ACC112 (cell line): Measurements from ENCODE around the gene EVA1A.
"Not testable (repeated sequence)": the region's sequence is repeated elsewhere in the genome, so short reads cannot be mapped to it uniquely, and the experiment has no call there.

Experiments
- H2AFZ ChIP-seq: fragments of 200-600 bp; sonication (generic); one replicate; pipeline ENCODE4 v1.6.0; 2017; ENCODE audit warnings: antibody characterized with exemption, low read length; ENCODE audit not compliant: unreplicated experiment
- H3K27ac ChIP-seq: fragments of 200-600 bp; sonication (generic); 2 replicates; pipeline ENCODE4 v1.5.1; 2014; ENCODE audit warnings: low read depth, mild to moderate bottlenecking, antibody characterized with exemption, low read length, moderate library complexity
- H3K27me3 ChIP-seq: fragments of 200-600 bp; sonication (generic); 2 replicates; pipeline ENCODE4 v1.6.1; 2014; ENCODE audit warnings: mild to moderate bottlenecking, antibody characterized with exemption, low read length, moderate library complexity, mixed read lengths; ENCODE audit not compliant: insufficient read depth
- H3K36me3 ChIP-seq: fragments of 200-600 bp; sonication (generic); 2 replicates; pipeline ENCODE4 v1.6.1; 2016; ENCODE audit warnings: mild to moderate bottlenecking, antibody characterized with exemption, low read length, moderate library complexity, mixed read lengths; ENCODE audit not compliant: insufficient read depth
- H3K4me1 ChIP-seq: fragments of 200-600 bp; sonication (generic); one replicate; pipeline ENCODE4 v1.6.1; 2016; ENCODE audit warnings: low read length, mixed read lengths; ENCODE audit not compliant: insufficient read depth, unreplicated experiment, control insufficient read depth
- H3K4me3 ChIP-seq: fragments of 200-600 bp; sonication (generic); 2 replicates; pipeline ENCODE4 v1.5.1; 2014; ENCODE audit warnings: mild to moderate bottlenecking, low read depth, low read length
- H3K79me2 ChIP-seq: fragments of 200-600 bp; sonication (generic); one replicate; pipeline ENCODE4 v1.6.0; 2016; ENCODE audit warnings: low read length; ENCODE audit not compliant: control insufficient read depth, unreplicated experiment, insufficient read depth

EVA1A gene

DNA sequence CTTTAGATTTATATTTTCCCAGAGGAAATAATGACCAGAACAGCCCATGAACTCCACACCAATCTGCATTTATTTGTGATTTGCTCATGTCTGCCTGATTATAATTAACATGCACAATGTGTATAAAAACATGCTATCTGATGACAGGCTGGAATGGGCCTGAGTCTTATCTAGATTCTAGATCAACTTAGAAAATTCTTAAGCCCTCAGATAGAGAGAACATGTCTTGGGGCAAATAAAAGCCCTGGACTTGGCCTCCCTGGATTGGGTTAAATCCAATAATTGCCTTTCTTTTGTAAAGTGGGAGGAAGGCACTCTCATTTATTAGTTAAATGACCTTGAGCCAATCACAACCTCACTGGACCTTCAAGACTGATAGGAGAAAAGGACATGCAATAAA is 61.8 kb downstream of the EVA1A start:
- no peaks in the 10 kb centered on the region for H3K36me3 ChIP-seq
- no peaks in the 10 kb centered on the region for H3K27me3 ChIP-seq
- H3K4me1 ChIP-seq: peaks cover 14% of the 10 kb centered on the region
- no peak overlapping the region for H3K4me3 ChIP-seq
- peaks cover 6% of the 10 kb centered on the region for H3K79me2 ChIP-seq
- no peak overlapping the region for H2AFZ ChIP-seq
- no peak overlapping the region for H3K27ac ChIP-seq

DNA sequence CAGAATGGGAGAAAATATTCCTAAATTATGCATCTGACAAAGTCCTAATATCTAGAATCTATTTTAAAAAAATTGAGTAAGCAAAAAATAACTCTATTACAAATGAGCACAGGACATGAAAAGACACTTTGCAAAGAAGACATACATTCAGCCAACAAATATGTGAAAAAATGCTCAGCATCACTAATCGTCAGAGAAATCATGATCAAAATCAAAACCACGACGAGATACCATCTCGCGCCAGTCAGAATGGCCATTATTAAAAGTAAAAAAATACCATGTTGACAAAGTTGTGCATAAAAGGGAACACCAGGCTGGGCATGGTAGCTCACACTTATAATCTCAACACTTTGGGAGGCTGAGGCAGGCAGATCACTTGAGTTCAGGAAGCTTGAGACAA is 63.5 kb downstream of the EVA1A start:
- H3K27ac ChIP-seq: no peak overlapping the region
- no peak overlapping the region for H3K4me3 ChIP-seq
- no peaks in the 10 kb centered on the region for H3K27me3 ChIP-seq
- H3K36me3 ChIP-seq: 0 out of 2 replicates have a peak, but pooled peaks cover 3% of the 10 kb centered on the region
- H2AFZ ChIP-seq: no peak overlapping the region
- peaks cover 6% of the 10 kb centered on the region for H3K79me2 ChIP-seq
- H3K4me1 ChIP-seq: peaks cover 4% of the 10 kb centered on the region

DNA sequence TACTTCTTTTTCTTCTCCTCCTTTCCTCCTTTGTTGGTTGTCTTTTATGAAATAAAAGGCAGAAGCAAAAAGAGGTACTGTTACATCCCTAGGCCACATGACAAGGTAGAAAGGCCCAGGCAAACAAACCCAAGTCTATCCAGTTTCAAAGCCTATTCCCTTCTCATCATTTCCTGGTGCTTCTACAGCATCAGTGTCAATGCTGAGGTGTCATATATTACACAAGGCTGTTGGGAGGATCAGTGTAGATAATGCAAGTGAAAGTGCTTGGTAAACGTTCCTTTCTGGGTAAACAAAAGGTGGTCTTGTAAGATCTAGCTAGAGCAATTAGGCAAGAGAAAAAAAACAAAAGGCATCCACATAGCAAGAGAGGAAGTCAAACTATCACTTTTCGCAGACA is 64.9 kb downstream of the EVA1A start:
- Histone ChIP-seq H3K27ac (no peak overlapping the region), H2AFZ (no peak overlapping the region), H3K36me3 (0 out of 2 replicates have a peak, but pooled peaks cover 3% of the 10 kb centered on the region), H3K4me1 (peaks cover 4% of the 10 kb centered on the region), H3K79me2 (peaks cover 6% of the 10 kb centered on the region), H3K27me3 (no peaks in the 10 kb centered on the region), H3K4me3 (no peak overlapping the region)

DNA sequence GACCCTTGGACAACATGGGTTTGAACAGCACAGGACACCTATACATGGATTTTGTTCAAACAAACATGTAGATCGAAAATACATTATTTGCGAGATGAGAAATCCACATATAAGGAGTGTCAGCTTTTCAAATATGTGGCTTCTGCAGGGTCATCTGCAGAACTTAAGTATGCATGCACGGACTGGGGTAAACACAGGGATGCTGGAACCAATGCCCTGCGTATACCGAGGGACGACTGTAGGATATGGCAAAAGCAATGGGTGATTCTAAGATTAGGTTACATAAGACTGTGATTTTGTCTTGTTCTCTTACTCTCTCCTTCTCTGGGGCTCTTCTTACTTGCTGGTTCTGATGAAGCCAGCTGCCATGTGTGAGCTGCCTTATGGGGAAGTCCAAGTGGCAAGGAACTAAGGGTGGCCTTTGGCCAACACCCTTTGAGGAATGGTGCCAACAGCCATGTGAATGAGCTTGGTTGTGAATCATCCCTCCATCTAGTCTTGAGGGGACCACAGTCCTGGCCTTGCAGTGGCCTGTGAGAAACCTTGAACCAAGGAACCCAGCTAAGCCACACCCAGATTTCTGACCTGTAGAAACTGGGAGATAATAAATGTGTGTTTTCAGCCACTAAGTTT is 66.5 kb downstream of the EVA1A start:
- no peaks in the 10 kb centered on the region for H3K27me3 ChIP-seq
- no peaks in the 10 kb centered on the region for H3K4me1 ChIP-seq
- H2AFZ ChIP-seq: no peak overlapping the region
- peaks cover 5% of the 10 kb centered on the region for H3K79me2 ChIP-seq
- no peak overlapping the region for H3K27ac ChIP-seq
- H3K36me3 ChIP-seq: 0 out of 2 replicates have a peak, but pooled peaks cover 3% of the 10 kb centered on the region
- no peak overlapping the region for H3K4me3 ChIP-seq

DNA sequence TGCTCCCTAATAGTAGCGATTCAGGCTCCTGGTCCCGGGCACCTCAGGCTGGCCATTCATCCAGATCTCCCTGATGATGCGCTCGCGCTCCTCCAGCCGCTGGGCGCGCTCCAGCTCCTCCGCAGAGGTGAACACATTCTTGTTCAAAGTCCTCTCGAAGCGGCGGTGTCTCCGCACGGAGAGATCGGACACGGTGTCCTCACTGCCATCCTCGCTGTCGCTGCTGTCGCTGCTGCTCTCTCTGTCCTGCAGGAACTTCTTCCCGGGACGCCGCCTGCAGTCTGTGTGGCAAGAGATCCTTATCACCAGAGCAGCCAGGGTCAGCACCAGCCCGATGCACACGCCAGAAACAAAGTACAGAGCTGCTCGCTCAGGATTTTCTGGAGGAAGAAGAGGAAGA is 67.5 kb downstream of the EVA1A start:
- Histone ChIP-seq H3K79me2 (peaks cover 2% of the 10 kb centered on the region), H2AFZ (no peak overlapping the region), H3K4me3 (no peak overlapping the region), H3K4me1 (no peaks in the 10 kb centered on the region), H3K27me3 (no peaks in the 10 kb centered on the region), H3K27ac (no peak overlapping the region), H3K36me3 (0 out of 2 replicates have a peak, but pooled peaks cover 3% of the 10 kb centered on the region)

DNA sequence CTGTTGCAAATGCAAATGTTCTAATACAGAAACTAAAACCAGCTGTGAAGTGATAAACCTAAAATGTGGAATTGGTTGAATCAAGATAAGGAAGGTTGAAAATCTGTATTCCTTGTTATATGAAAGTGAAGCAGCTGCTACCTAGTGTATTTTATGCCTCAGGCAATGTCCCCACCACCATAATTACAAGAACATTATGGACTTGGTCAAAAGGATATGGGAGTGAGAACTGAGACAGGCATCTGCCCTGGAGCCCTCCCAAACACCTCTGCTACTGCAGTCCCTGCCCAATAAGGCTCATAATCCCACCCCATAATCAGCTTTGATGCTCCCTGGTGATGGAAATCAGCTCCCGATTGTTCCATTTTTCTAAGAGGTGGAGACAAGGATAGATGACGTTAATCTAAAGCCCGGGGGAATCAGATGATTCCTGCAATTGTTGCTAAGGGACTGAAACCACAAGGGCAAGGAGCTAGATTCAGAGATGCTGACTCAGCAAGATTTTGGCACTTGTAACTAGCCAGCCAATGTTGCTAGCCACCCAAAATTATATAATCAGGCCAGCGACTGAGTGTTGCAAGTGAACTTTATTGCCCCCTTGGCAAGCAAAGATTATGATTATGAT is 69.5 kb downstream of the EVA1A start:
- Histone ChIP-seq H3K4me3 (no peak overlapping the region), H3K27me3 (no peaks in the 10 kb centered on the region), H3K27ac (no peak overlapping the region), H2AFZ (no peak overlapping the region), H3K4me1 (no peaks in the 10 kb centered on the region), H3K79me2 (no peaks in the 10 kb centered on the region), H3K36me3 (0 out of 2 replicates have a peak, but pooled peaks cover 3% of the 10 kb centered on the region)

DNA sequence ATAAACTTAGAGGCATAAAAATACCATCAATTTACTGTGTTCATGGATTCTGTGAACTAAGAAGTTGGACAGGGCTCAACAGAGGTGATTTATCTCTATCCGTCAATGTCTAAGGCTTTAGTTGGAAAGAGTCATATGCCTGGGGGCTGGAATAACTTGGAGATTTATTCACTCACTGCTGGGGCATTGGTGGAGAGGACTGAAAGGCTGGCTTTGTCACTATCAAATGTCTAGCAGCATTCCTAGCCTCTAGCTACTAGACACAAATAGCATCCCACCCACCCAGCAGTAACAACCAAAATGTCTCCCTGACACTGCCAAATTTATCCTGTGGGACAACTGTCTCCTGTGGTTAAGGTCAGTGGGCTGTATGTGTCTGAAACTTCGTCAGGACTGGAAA is 71.0 kb downstream of the EVA1A start:
- no peaks in the 10 kb centered on the region for H3K79me2 ChIP-seq
- no peaks in the 10 kb centered on the region for H3K27me3 ChIP-seq
- H2AFZ ChIP-seq: no peak overlapping the region
- 0 out of 2 replicates have a peak, but pooled peaks cover 3% of the 10 kb centered on the region for H3K36me3 ChIP-seq
- no peak overlapping the region for H3K4me3 ChIP-seq
- no peak overlapping the region for H3K27ac ChIP-seq
- H3K4me1 ChIP-seq: no peaks in the 10 kb centered on the region

DNA sequence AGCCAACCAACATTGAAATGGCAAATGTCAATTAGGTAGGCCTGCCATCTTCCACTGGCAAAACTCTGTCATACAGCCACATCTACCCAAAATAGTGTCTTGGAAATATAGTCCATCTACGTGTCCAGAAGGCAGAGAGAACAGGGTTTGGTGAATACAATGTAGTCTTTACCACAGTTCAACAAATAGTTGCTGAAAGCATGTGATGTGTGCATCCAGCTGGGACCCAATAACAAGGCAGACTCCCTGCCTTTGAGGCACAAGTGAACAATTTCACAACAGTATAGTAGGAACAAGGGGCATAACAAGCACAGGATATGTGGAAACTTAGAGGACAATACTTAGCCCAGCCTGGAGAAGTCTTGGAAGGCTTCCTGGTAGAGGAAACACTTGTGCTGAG is 72.6 kb downstream of the EVA1A start:
- Histone ChIP-seq H3K4me1 (no peaks in the 10 kb centered on the region), H3K36me3 (0 out of 2 replicates have a peak, but pooled peaks cover 3% of the 10 kb centered on the region), H3K27me3 (no peaks in the 10 kb centered on the region), H3K79me2 (no peaks in the 10 kb centered on the region), H3K27ac (no peak overlapping the region), H2AFZ (no peak overlapping the region), H3K4me3 (no peak overlapping the region)

DNA sequence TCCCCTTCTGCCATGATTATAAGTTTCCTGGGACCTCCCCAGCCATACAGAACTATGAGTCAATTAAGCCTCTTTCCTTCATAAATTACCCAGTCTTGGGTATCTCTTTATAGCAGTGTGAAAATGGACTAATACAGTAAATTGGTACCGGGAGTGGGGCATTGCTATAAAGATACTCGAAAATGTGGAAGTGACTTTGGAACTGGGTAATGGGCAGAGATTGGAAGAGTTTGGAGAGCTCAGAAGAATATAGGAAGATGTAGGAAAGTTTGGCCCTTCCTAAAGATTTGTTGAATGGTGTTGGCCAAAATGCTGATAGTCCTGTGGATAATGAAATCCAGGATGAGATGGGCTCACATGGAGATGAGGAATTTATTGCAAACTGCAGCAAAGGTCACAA is 74.0 kb downstream of the EVA1A start:
- H3K27me3 ChIP-seq, H3K4me1 ChIP-seq, H2AFZ ChIP-seq, H3K79me2 ChIP-seq, H3K27ac ChIP-seq, H3K36me3 ChIP-seq, H3K4me3 ChIP-seq: not testable (repeated sequence)

DNA sequence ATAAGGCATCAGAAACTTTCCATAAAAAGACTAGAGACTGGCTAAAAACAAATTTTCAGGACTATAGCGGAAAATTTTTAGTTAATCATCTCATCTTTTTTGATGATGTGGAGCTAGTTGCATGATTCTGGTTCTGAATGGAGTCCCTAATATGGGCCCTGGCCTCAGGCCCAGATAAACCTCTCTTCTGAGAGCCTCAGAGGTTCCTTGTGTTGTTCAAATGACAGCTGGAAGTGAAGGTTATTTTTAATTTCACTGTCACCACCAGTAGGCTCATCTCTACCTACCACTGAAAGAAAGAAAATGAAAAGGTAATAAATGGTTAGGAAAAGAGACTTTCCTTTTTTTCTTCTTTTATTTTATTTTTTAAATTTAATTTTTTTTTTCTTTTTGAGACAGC is 75.9 kb downstream of the EVA1A start:
- H3K4me3 ChIP-seq: no peak overlapping the region
- H2AFZ ChIP-seq: no peak overlapping the region
- no peaks in the 10 kb centered on the region for H3K36me3 ChIP-seq
- H3K27me3 ChIP-seq: no peaks in the 10 kb centered on the region
- H3K79me2 ChIP-seq: no peaks in the 10 kb centered on the region
- H3K4me1 ChIP-seq: no peaks in the 10 kb centered on the region
- H3K27ac ChIP-seq: no peak overlapping the region

DNA sequence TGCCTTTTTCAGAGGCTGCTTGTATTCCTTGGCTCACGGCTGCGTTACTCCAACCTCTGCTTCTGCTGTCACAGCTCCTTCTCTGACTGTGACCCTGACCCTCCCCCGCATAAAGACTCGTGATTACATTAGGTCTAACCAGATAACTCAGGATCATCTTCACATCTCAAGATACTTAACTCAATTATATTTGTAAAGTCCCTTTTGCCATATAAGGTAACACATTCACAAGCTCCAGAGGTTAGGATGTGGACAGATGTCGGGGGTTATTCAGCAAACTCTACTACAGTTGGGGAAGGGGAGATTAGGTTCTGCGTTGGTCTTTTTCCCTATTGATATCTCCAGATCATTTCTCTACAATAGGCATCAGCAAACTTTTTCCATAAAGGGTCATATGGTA is 76.9 kb downstream of the EVA1A start:
- H3K79me2 ChIP-seq: no peaks in the 10 kb centered on the region

More for the DNA sequence above, 76.9 kb downstream of the EVA1A start:
- no peak overlapping the region for H3K4me3 ChIP-seq
- H3K27ac ChIP-seq: no peak overlapping the region
- H3K36me3 ChIP-seq: no peaks in the 10 kb centered on the region
- no peaks in the 10 kb centered on the region for H3K27me3 ChIP-seq
- H3K4me1 ChIP-seq: no peaks in the 10 kb centered on the region
- no peak overlapping the region for H2AFZ ChIP-seq
